DMS153 (cell line): ENCODE data around the gene AMIGO2.

ENCODE experiments used
- DNase-seq: peaks from one replicate; lab custom pipeline; 2025; lab: John Stamatoyannopoulos, UW

Gene AMIGO2

DNA sequence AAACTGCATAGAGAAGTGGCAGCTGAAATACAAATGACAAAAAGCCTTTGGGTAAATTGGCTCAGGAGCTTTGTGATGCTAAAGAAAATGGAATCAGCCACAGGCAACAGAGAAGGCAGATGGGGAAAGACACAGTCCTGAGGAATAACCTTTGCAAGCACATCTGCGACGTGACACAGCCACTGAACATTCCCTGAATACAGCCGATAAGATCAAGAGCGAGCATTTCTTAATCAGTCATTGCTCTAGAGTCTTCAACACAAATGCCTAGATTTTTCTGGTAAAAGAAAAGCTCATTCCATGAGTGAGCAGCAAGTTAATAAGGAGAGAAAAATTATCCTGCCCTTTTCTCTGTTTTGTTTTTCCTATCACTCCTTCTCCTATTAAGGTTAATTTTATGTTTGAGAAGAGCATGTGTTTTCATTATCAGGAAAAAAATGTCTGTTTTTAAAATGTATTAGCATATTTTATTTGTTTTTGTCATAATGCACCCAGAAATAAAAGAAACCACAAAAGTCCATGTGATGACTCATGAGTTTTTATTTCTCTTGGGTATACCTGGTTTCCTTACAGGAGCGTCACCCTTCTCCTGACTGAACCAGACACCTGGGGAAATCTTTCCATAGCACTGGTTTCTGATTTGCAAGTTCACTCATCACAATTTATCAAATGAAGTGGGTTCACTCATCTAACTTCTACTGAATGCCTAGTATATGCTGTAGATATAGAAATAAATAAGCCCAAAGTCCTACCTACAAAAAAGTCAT lies 45.8 kb downstream of the AMIGO2 start:
- DNase-seq = no peak

DNA sequence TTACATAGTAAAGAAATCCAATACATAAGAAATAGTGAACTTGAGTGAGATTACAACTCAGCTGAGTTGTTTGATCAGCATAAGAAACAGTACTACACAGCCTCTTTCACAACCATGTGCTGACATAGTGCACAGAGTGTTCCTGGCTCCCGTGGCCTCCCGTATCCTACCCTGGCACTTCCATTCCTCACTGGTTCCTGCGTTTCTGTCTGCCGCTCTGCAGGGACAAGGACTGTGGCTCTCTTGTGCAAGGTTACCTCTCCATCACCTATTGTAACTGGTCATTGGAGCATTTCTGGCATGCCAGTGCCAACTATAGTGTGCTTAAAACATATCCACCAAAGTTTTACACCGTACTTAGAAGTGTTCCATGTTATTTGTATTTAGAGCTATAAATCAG lies 46.7 kb downstream of the AMIGO2 start:
- DNase-seq = peak; percentile 8

DNA sequence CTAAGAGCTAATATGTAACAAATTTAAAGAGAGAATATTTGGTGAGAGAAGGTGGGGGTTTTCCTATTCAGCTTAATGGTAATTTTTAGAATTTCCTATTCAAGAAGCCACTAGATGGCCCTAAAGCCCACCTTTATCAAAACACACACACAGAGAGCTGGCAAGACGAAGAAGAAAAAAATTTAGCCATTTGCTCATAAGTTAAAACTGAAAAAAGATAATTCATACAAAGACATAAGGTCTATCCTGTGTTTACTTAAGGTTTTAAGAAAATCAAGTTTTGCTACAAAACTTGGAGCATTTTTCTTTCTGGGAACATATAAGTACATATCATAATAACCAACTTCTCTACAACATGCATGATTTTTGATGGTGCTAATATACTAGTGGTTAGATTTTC lies 47.1 kb downstream of the AMIGO2 start:
- peak; percentile 59 for DNase-seq

DNA sequence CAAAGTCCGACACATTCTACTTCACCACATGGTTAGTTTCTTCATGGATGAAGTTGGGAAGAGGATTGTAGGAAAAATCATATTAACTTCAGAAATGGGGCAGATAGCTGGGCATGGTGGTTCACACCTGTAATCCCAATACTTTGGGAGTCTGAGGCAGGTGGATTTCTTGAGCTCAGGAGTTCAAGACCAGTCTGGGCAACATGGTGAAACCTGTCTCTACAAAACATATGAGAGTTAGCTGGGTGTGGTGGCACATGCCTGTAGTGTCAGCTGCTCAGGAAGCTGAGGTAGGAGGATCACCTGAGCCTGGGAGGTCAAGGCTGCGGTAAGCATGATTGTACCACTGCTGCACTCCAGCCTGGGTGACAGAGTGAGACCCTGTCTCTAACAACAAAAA lies 49.9 kb downstream of the AMIGO2 start:
- DNase-seq = no peak

DNA sequence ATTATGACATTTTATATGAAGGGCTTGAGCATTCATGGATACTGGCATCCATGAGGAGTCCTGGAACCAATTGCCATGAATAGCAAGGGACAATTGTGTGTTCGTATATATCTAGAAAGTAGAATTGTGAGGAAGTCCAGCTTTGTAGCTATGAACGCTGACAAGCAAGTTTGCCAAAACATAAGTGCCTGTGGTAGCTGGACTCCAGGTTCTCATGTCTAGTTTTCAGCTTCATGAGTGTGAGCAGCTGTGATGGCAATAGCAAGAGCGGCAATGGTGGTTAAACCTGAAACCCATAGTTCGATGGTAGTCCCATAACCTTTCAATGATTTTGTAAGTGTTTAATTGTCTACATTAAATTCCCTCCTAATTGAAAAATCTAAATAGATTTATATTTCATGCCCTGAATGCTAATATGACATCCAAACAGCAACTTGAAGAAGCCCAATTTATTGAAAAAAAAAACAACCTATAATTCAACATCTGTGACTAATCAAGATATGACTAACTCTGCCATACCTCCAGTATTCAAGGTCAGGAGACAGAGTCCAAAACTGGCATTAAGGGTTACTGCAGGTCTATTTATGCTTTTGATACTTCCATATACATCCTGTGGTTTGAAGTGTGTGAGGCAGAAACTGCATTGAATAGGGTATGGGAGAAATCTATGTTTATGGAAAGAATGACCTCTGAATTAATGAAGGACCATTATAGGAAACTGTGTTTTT lies 50.6 kb downstream of the AMIGO2 start:
- DNase-seq = no peak

DNA sequence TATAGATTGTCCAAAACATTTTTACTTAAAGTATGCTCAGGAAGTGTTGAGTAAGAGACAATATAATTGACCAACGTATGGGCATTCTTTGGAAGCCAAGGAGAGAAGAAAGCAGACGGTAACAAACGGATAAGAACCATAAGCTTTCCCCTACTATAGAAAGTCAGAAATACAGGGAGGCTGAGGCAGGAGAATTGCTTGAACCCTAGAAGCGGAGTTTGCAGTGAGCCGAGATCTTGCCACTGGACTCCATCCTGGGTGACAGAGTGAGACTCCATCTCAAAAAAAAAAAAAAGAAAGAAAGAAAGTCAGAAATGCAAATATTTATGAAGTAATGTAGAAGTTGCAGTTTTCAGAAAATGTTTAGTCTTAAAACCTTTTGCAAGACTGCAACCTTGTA lies 51.6 kb downstream of the AMIGO2 start:
- DNase-seq = no peak
